ENCODE data around the gene ABCB4.

The ABCB4 gene

DNA sequence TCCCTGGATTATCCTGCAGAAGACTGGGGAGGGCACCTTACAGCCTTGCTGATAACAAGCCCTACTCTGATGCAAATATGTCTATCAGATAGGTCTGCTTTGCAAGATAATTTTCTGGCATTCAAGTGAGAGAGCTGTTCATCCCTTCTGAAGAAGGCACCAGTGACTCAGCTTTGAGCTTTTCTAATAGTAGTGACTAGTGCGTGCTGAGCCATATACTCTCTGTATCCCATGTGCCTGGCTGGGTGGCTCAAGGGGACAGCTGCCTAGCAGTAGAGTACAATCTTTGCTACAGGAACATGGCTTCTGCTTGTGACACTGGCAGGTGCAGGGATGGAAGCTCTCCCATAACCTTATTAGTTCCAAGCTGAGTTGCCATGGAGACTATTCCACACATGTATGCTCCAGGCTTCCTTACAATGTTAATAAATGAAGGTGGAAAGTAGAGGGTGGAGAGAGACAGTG is 35.0 kb upstream of the ABCB4 start:
- H3K27ac ChIP-seq, result no peak overlapping the region
- TF ChIP-seq, protein P1, sequence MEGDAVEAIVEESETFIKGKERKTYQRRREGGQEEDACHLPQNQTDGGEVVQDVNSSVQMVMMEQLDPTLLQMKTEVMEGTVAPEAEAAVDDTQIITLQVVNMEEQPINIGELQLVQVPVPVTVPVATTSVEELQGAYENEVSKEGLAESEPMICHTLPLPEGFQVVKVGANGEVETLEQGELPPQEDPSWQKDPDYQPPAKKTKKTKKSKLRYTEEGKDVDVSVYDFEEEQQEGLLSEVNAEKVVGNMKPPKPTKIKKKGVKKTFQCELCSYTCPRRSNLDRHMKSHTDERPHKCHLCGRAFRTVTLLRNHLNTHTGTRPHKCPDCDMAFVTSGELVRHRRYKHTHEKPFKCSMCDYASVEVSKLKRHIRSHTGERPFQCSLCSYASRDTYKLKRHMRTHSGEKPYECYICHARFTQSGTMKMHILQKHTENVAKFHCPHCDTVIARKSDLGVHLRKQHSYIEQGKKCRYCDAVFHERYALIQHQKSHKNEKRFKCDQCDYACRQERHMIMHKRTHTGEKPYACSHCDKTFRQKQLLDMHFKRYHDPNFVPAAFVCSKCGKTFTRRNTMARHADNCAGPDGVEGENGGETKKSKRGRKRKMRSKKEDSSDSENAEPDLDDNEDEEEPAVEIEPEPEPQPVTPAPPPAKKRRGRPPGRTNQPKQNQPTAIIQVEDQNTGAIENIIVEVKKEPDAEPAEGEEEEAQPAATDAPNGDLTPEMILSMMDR (conservative IDR thresholded peaks at IDR 0.05), result no peak

DNA sequence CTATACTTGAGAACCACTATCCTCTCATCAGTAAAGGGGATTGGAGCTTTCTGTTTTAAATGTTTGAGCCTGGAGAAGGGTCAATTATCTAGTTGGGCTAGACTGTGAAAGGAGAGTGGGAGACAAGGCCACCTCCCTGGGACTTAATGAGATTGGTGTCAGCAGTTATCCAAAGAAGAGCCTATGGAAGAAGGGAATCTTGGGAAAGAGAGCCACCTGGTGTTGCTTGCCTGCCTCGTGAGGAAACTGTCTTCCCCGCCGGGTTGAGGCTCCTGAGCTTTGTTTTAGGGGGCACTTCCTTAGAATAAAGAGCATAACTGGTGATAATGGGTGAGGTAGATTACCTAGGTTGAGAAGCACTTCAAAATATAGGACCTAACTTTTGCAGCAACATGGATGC is 32.0 kb upstream of the ABCB4 start:
- TF ChIP-seq, protein P1 (conservative IDR thresholded peaks at IDR 0.05), result peak; percentile 33; the same call in 1 of the 2 replicates
- H3K27ac ChIP-seq, result no peak overlapping the region

DNA sequence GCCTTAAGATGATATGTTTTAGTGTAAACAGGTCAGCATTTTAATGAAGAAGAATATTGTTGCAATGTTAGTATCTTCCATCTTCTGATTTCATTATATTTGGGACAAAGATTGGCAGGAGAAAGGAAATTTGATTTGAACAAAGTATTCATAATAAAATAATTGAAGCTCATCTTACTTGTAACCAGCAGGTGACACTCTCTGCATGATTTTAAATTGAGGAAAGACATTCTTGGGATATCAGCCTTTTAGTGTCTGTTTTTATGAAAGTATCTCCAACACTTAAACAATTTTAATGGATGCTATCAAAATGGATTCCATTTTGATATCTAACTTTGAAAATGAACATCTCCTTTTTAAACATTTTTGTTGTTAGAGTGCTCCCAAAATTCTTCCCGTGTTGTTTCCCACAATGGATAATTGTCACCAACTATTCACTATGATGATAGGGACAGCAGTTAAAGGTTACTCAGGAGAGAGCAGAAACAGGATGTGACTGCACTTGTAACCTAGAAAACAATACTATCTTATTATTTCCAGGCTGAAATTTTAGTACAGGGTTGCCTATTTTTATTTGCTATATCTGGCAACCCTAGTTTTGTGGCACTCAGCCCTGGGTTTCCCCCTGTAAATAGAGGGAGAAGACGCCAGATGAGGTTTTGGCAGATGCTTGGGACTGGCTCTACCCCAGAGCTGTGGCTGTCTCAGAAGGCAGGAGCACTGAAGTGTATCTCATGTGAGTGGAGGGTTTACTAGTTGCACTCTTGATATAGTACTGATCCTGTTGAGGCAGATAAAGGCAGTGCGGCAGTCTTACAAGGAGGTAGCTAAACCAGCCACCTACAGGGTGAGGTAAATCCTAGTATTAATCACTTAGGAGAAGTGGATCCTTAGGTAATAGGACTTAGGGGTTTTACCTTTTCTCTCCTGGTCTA is 31.0 kb upstream of the ABCB4 start:
- H3K27ac ChIP-seq, result no peak overlapping the region
- TF ChIP-seq, protein P1 (conservative IDR thresholded peaks at IDR 0.05), result peak; percentile 87

DNA sequence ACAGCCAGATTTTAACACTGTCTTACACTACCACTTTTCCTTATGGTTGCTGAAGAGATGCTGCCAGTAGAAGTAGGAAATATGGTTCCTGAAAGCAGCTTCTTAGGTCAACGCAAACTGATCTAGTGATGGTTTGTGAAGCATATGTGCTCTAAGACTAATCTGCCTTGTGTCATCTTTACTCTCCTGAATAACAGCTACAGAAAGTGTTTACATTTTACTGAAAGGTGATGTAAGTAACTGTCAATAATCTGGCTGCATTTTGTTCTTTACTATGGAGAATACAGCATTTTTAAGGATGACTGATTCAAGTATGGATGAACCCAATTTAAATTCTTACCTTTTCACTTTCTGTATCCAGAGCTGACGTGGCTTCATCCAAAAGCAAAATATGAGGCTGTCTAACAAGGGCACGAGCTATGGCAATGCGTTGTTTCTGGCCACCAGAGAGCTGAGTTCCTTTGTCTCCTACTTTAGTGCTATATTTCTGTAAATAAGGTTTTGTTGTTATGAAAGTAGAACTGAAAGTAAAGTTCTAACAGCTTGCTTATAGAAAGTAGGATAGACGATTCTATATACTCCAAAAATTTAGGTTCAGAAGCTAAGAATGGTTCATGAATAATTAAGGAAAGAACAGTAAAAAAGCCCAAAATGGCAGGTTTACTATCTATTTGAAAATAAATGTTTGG is 30.2 kb upstream of the ABCB4 start:
- TF ChIP-seq, protein P1 (conservative IDR thresholded peaks at IDR 0.05), result no peak
- H3K27ac ChIP-seq, result no peak overlapping the region

DNA sequence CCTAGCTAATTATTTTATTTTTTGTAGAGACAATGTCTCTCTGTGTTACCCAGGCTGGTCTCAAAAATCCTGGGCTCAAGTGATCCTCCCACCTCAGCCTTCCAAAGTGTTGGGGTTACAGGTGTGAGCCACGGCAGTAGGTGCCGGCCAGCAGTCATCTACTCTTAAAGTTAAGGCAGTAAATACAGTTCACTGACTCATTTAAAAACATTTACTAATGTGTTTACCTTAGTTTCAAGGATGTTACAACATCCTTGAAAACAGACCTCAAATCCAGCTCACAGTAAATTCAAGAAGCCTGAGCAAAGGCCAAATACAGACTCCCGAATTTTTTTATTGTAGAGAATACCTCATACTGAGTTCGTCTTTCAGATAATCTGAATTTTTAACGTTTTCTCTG is 29.6 kb upstream of the ABCB4 start:
- no peak overlapping the region for H3K27ac ChIP-seq

DNA sequence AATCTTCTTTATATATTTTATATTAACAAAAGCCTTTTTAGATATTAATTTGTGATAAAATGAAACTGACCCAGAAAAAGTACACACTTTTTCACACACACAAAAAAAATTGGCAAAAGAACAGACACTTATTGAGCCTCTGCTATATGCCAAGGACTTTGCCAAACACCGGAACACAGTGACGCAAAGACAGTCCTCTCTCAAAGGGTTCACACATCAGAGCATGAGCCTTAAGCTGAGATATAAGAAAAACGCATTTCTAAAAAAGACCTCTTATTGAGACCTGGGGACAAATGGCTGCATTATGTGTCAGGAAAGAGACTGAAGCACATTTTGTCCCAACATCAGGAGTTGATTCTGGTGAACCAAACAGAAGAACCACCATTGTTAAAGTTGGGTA is 24.0 kb upstream of the ABCB4 start:
- no peak overlapping the region for H3K27ac ChIP-seq
- TF ChIP-seq, protein P1 (conservative IDR thresholded peaks at IDR 0.05), result no peak

More for the DNA sequence above, 29.6 kb upstream of the ABCB4 start:
- TF ChIP-seq, protein P1 (conservative IDR thresholded peaks at IDR 0.05), result no peak

DNA sequence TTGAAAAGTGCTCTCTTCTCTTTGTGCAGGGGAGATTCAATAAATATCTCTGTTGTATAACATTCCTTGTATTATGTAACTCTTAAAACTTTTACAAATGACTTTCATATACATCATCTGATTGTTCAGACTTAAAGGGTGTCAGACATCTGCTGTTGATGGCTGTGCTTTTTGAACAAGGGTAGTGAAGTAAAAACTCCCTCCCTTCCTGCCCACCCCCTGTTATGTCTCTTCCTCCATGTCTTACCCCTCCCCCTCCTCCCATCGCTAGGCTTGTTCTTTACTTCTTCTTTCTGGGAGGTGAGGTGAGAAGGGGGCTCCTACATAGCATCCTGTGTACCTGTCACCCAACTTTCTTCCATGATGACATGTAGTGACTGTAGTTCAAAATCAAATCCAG is 23.4 kb upstream of the ABCB4 start:
- H3K27ac ChIP-seq, result no peak overlapping the region
- TF ChIP-seq, protein P1 (conservative IDR thresholded peaks at IDR 0.05), result no peak
